Gastrocnemius medialis (tissue), 4 donors: ENCODE results near the gene TBC1D3B.

ENCODE experiments used
- POLR2A ChIP-seq, 2 donors: fragments of 450-650 bp; IDR thresholded peaks; one replicate each; pipeline ENCODE4 v1.6.1; 2017; ENCODE audit warnings: antibody characterized with exemption in 2 of 2, mild to moderate bottlenecking in 2 of 2, moderate library complexity in 2 of 2
- TF ChIP-seq, protein P1 (sequence below), 5 experiments: fragments of 450-650 bp in 3 of 5; fragments of 200-600 bp in 2 of 5; sonication (generic) in 2 of 5; IDR thresholded peaks in 4 of 5; conservative IDR thresholded peaks in 1 of 5; 1 replicate in 4 of 5; 2 replicates in 1 of 5; pipeline ENCODE4 v1.5.1; 2016 to 2019; ENCODE audit warnings: antibody characterized with exemption in 5 of 5, mild to moderate bottlenecking in 3 of 5, moderate library complexity in 3 of 5

DNA sequence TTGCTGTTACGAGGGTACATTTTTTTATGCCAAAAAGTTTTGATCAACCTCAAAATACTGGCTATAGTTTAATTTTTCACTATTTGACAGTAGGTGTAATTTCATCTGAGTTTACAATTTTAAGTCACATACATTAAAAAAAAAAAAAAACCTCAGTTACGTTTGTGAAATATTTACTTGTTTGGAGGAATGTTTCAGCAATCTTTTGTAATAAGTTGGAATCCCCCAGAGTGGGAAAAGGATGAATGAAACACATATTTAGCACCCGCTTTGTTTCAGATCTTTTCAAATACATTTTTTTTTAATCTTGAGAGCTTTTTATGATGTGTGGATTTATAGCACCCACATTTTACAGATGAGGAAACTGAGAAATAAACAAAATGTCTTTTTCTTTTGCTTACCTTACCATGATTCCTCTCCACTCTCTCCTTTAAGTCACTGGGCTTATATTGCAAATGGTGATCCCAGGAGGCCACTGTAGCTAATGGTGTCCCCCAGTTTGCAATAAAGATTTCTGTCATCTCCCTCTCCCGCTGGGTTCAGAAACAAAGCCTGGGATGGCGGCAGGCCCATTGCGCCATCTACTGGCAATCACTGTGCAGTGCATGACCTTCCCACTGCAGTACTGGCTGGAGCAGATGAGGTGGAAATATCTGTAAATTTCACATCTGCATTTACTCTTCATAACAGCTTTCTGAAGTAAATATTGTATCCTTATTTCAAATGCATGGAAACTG is 27.7 kb downstream of the TBC1D3B start:
- TF ChIP-seq, protein P1, sequence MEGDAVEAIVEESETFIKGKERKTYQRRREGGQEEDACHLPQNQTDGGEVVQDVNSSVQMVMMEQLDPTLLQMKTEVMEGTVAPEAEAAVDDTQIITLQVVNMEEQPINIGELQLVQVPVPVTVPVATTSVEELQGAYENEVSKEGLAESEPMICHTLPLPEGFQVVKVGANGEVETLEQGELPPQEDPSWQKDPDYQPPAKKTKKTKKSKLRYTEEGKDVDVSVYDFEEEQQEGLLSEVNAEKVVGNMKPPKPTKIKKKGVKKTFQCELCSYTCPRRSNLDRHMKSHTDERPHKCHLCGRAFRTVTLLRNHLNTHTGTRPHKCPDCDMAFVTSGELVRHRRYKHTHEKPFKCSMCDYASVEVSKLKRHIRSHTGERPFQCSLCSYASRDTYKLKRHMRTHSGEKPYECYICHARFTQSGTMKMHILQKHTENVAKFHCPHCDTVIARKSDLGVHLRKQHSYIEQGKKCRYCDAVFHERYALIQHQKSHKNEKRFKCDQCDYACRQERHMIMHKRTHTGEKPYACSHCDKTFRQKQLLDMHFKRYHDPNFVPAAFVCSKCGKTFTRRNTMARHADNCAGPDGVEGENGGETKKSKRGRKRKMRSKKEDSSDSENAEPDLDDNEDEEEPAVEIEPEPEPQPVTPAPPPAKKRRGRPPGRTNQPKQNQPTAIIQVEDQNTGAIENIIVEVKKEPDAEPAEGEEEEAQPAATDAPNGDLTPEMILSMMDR (IDR thresholded peaks at IDR 0.05 in 4 of 5, conservative IDR thresholded peaks at IDR 0.05 in 1 of 5): peak; percentile 55 to 95 (median 69)
- TF ChIP-seq POLR2A (IDR thresholded peaks at IDR 0.05): no peak
